Measurements from ENCODE around the gene FLYWCH2.
"Not testable (repeated sequence)": the region's sequence is repeated elsewhere in the genome, so short reads cannot be mapped to it uniquely, and the experiment has no call there.

FLYWCH2 gene

DNA sequence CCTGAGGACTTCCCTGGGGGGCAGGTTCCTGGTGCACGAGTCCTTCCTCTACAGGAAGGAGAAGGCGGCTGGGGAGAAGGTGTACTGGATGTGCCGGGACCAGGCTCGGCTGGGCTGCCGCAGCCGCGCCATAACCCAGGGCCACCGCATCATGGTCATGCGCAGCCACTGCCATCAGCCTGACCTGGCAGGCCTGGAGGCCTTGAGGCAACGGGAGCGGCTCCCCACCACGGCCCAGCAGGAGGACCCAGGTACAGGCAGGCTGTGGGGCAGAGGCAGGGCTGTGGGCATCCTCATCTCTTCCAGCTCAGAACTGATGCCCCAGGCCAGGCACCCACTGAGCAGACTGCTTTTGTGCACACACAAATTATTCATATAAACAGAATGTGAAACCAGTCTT lies 55.2 kb downstream of the FLYWCH2 start:
- DNase-seq (ENCODE audit: low read depth, low spot score): no peak

DNA sequence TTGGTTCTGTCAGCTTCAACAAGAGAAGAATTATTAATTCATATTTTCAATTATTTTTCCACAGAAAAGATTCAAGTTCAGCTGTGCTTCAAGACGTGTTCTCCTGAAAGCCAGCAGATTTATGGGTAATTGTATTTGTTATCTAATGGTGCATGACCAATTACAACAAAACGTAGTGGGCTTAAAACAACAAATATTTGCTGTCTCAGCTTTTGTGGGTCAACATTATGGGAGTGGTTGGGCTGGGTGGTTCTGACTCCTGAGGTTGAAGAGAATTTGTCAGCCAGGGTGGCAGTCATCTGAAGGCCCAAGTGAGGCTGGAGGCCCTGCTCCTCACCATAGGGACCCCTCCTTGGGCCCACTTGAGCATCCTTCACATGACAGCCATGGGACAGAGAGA lies 57.0 kb downstream of the FLYWCH2 start:
- no peak for DNase-seq (ENCODE audit: low read depth, low spot score)

DNA sequence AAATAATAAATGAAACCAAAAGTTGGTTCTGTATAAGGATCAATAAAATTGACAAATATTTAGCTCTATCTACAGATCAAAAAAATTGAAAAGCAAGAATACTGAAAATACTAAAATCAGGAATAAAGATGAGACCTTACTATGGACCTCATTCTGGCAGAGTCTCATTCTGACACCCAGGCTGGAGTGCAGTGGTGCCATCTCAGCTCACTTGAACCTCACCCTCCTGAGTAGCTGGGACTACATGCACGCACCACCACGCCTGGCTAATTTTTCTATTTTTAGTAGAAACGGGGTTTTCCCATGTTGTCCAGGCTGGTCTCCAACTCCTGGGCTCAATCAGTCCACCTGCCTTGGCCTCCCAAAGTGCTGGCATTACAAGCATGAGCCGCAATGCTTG lies 59.0 kb downstream of the FLYWCH2 start:
- DNase-seq (ENCODE audit: low read depth, low spot score): no peak

DNA sequence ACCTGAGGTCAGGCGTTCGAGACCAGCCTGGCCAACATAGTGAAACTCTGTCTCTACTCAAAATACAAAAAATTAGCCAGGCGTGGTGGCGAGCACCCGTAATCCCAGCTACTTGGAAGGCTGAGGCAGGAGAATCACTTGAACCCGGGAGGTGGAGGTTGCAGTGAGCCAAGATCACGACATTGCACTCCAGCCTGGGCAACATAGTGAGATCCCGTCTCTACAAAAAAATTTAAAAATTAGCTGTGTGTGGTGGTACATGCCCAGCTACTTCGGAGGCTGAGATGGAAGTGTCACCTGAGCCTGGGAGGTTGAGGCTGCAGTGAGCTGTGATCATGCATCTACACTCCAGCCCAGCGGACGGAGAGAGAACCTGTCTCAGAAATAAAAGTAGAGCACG lies 60.7 kb downstream of the FLYWCH2 start:
- not testable (repeated sequence) for DNase-seq (ENCODE audit: low read depth, low spot score)

DNA sequence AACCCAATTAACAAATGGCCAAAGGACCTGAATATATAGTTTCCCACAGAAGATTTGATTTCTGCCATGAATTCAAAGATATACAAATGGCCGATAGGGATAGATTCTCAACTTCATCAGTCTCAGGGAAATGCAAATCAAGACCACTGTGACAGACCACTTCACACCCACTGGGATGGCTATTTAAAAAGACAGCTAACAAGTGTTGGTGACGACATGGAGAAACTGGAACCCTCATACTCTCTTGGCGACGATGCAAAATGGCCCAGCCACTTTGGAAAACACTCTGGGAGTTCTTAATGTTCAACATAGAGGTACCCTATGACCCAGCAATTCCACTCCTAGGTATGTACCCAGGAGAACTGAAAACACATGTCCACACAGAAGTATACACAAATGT lies 63.6 kb downstream of the FLYWCH2 start:
- DNase-seq (ENCODE audit: low read depth, low spot score): no peak
